Pons (tissue), 1 donor: Measurements from ENCODE around the gene PLA2G3.

Experiments
- DNase-seq: peaks from one replicate; pipeline ENCODE4 v3.0.0-alpha.2; 2016; ENCODE audit warnings: low spot score

The PLA2G3 gene

DNA sequence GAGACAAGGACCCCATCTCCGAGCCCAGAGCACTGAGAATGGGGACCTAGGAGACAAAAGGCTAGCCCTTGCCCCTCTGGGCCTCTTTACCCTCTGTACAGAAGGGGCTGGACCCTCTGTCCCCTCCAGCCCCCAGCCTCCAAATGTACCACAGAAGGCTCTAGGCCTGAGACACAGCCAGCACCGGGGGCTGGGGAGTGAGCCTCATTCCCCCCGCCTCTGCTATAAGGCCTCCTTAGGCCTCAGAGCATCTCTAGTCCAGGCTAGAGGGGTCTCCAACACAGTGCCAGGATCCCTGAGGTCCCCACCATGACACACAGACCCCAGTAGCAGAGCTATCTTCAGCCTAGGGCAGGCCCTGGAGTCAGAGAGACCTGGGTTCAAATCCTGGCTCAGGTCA lies 54.4 kb downstream of the PLA2G3 start:
- DNase-seq: no peak

DNA sequence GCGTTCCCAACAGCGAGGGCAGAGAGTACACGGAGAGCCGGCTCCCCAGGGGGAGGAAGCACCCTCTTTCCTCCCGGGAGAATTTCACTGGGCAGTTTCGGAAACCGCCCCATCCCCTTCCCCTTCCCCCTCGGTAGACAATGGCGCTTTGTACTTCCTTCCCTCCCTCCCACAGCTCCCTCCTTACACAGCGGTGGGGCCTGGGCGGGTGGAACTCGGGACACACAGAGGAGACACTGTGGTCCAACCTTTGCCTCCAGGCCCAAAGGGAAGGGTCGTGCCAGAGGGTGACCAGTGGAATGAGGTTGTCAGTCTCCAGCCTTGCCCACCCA lies 54.8 kb downstream of the PLA2G3 start:
- peak; percentile 89 for DNase-seq

DNA sequence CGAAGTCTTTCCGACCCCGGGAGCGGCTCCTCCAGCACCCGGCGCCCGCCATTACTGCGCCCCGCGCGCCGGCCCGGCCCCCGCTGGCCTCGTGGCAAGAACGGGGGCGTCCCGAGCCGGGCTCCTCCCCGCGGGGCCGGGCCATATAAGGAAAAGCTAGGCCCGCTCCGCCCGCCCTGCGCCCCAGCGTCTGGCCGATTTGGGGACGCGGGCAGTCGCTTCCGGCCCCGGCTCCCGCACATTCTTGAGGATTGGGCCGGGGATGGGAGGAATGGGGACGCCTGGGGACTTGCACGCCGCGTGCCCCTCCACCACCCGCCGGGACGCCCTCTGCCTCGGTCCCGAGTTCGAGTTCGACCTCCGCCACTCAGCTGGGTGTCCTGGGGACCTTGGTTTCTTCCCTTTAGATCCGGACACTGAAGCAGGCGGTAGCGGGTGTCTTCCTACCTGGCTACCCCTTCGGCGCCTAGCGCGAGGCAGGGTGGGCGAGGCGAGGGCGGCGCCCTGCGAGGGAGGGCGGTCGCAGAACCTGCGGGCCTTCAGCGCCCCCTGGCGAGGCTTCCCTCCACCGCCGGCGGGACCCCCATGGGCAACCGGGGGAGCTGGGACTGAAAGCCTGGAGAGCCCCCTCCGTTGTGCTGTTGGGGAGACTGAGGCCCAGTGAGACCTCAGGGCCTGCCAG lies 55.4 kb downstream of the PLA2G3 start:
- peak; percentile 78 for DNase-seq
